ENCODE measurements around the gene TDRKH.

GRCh38 chr1:151813271-151813977, 23.1 kb upstream of the TDRKH start:
- TF ChIP-seq POLR2A (IDR thresholded peaks at IDR 0.05; ENCODE audit: low read length) (no peak), GATA1 (IDR thresholded peaks at IDR 0.05; ENCODE audit: low read depth, low read length) (no peak)
